Peyer's patch (tissue), 4 donors: Measurements from ENCODE around the gene GOLGA2. TPM values are rescaled to one million over a fixed set of nuclear protein-coding genes. Genes with fewer than 3 reads are reported as not detected.
A peak's percentile ranks its signal among the peaks of the same experiment; 100 is the strongest.

Experiments
- DNase-seq, 3 donors: peaks; one replicate each; pipeline ENCODE4 v3.0.0-alpha.2; 2017 to 2019
- H3K27ac ChIP-seq, 4 donors: fragments of 200-600 bp; sonication (generic); one replicate each; pipeline ENCODE4 v1.5.1; 2016 to 2019
- H3K27me3 ChIP-seq, 2 donors: fragments of 200-600 bp; sonication (generic); one replicate each; pipeline ENCODE4 v1.5.1; 2019
- H3K36me3 ChIP-seq, 3 donors: fragments of 200-600 bp; sonication (generic); one replicate each; pipeline ENCODE4 v1.5.1; 2016 to 2019
- H3K4me1 ChIP-seq, 4 donors: fragments of 200-600 bp; sonication (generic); one replicate each; pipeline ENCODE4 v1.5.1; 2016 to 2019
- H3K4me3 ChIP-seq, 4 donors: fragments of 200-600 bp; sonication (generic); 1 replicate in 3 of 4; 2 replicates in 1 of 4; pipeline ENCODE4 v1.5.1; 2016 to 2019; ENCODE audit warnings: mild to moderate bottlenecking in 1 of 4
- H3K9me3 ChIP-seq, 4 donors: fragments of 200-600 bp; sonication (generic); one replicate each; pipeline ENCODE4 v1.5.1; 2016 to 2019; ENCODE audit warnings: mild to moderate bottlenecking in 1 of 4
- CTCF ChIP-seq, 6 experiments: fragments of 450-650 bp in 4 of 6; fragments of 200-600 bp in 2 of 6; sonication (generic) in 1 of 6; IDR thresholded peaks; one replicate each; pipeline ENCODE4 v1.5.1; 2017 to 2019; ENCODE audit warnings: antibody characterized with exemption in 6 of 6, mild to moderate bottlenecking in 3 of 6, moderate library complexity in 1 of 6
- POLR2A ChIP-seq, 2 donors: fragments of 450-650 bp; IDR thresholded peaks; one replicate each; pipeline ENCODE4 v1.5.1; 2017; ENCODE audit warnings: antibody characterized with exemption in 2 of 2, mild to moderate bottlenecking in 2 of 2, moderate library complexity in 2 of 2
- total RNA-seq, 4 donors: library from RNA; depleted of rRNA; stranded (reverse); fragments of >200 nt; gene quantifications; one replicate each; pipeline ENCODE4 v1.1.0, GENCODE V29; 2016

The GOLGA2 gene
- total RNA-seq, 4 donors from 2014 or later: 45.7 to 96.7 (median 92.5) TPM

GRCh38 chr9:128218172-128218517 is 57.7 kb downstream of the GOLGA2 start:
- Histone ChIP-seq H3K4me1 (peaks cover 0 to 8% (median 0%) of the 10 kb centered on the region in 4 donors), H3K36me3 (no peaks in the 10 kb centered on the region), H3K27me3 (no peaks in the 10 kb centered on the region), H3K4me3 (peak overlapping the region; percentile 20 to 55 (median 41)), H3K9me3 (no peaks in the 10 kb centered on the region), H3K27ac (peak overlapping the region in 3 of 4 donors; percentile 4 to 49 (median 25))
- no peak for TF ChIP-seq CTCF (IDR thresholded peaks at IDR 0.05)
- no peak for TF ChIP-seq POLR2A (IDR thresholded peaks at IDR 0.05)
- DNase-seq: no peak

- H3K36me3 ChIP-seq: no peaks in the 10 kb centered on the region
- peaks cover 0 to 13% (median 0%) of the 10 kb centered on the region in 4 donors for H3K4me1 ChIP-seq
- no peak for DNase-seq
- H3K27ac ChIP-seq: no peak overlapping the region
- H3K9me3 ChIP-seq: no peaks in the 10 kb centered on the region
- TF ChIP-seq CTCF (IDR thresholded peaks at IDR 0.05) (no peak), POLR2A (IDR thresholded peaks at IDR 0.05) (no peak)
- no peak overlapping the region for H3K4me3 ChIP-seq
- H3K27me3 ChIP-seq: no peaks in the 10 kb centered on the region
Measured at GRCh38 chr9:128216781-128217553, 58.8 kb downstream of the GOLGA2 start.

GRCh38 chr9:128215491-128216409 is 60.1 kb downstream of the GOLGA2 start:
- Histone ChIP-seq H3K36me3 (no peaks in the 10 kb centered on the region), H3K4me1 (peaks cover 0 to 15% (median 0%) of the 10 kb centered on the region in 4 donors), H3K27ac (peak overlapping the region; percentile 22 to 53 (median 30)), H3K9me3 (no peaks in the 10 kb centered on the region), H3K27me3 (no peaks in the 10 kb centered on the region), H3K4me3 (no peak overlapping the region)
- TF ChIP-seq CTCF (IDR thresholded peaks at IDR 0.05): no peak
- no peak for TF ChIP-seq POLR2A (IDR thresholded peaks at IDR 0.05)
- DNase-seq: no peak

- no peaks in the 10 kb centered on the region for H3K27me3 ChIP-seq
- no peak for DNase-seq
- H3K27ac ChIP-seq: peak overlapping the region; percentile 22 to 53 (median 30)
- no peaks in the 10 kb centered on the region for H3K9me3 ChIP-seq
- H3K4me1 ChIP-seq: peaks cover 0 to 15% (median 0%) of the 10 kb centered on the region in 4 donors
- H3K36me3 ChIP-seq: no peaks in the 10 kb centered on the region
- no peak overlapping the region for H3K4me3 ChIP-seq
- no peak for TF ChIP-seq POLR2A (IDR thresholded peaks at IDR 0.05)
- no peak for TF ChIP-seq CTCF (IDR thresholded peaks at IDR 0.05)
Measured at GRCh38 chr9:128214571-128215490, 61.0 kb downstream of the GOLGA2 start.
